H1 (cell line): Measurements from ENCODE around the gene TNIK. TPM values are rescaled to one million over a fixed set of nuclear protein-coding genes. Genes with fewer than 3 reads are reported as not detected.

Source experiments
- ATF2 ChIP-seq: IDR thresholded peaks from 2 replicates; pipeline ENCODE4 v1.6.1; 2012; ENCODE audit warnings: low read length, inconsistent platforms
- CHD7 ChIP-seq: fragments of 300-600 bp; sonication (generic); IDR thresholded peaks from 2 replicates; pipeline ENCODE4 v1.7.1; 2012; ENCODE audit warnings: low read length, moderate library complexity, mild to moderate bottlenecking, inconsistent platforms; ENCODE audit not compliant: insufficient replicate concordance
- GTF2F1 ChIP-seq: IDR thresholded peaks from 2 replicates; pipeline ENCODE4 v1.6.1; 2012; ENCODE audit warnings: low read depth, low read length, improper control_type of control experiment, borderline replicate concordance
- NANOG ChIP-seq: IDR thresholded peaks from 2 replicates; pipeline ENCODE4 v1.6.1; 2011; ENCODE audit warnings: low read length, low read depth, mild to moderate bottlenecking, inconsistent platforms; ENCODE audit not compliant: insufficient read depth, poor library complexity, severe bottlenecking
- RAD21 ChIP-seq, 2 experiments: IDR thresholded peaks in 1 of 2; conservative IDR thresholded peaks in 1 of 2; 2 replicates each; pipeline ENCODE4 v1.6.1; 2011; ENCODE audit warnings: low read depth in 2 of 2, low read length in 2 of 2, improper control_type of control experiment in 1 of 2, inconsistent platforms in 1 of 2, mild to moderate bottlenecking in 1 of 2, moderate library complexity in 1 of 2
- RNF2 ChIP-seq: fragments of 200-900, 300-1000 bp; sonication (generic); IDR thresholded peaks from 2 replicates; pipeline ENCODE4 v1.7.1; 2016; ENCODE audit warnings: borderline replicate concordance, low read depth, mild to moderate bottlenecking, antibody characterized with exemption, low read length; ENCODE audit not compliant: poor library complexity, severe bottlenecking; ENCODE audit errors: missing control alignments
- TAF7 ChIP-seq: optimal IDR thresholded peaks from 2 replicates; pipeline ENCODE3; 2011; ENCODE audit warnings: low read depth, mild to moderate bottlenecking, inconsistent platforms, low read length, moderate library complexity, borderline replicate concordance
- polyA plus RNA-seq, 7 experiments: library from polyadenylated mRNA; depleted of rRNA in 3 of 7; stranded (reverse) in 5 of 7; unstranded in 2 of 7; fragments of >200 nt in 5 of 7; fragments of 200-250 nt in 2 of 7; gene quantifications; 1 replicate in 5 of 7; 2 replicates in 1 of 7; 4 replicates in 1 of 7; pipeline versions ENCODE4 v1.2.1 to v1.2.3, GENCODE V29; 2011 to 2013; ENCODE audit warnings: missing spikeins in 2 of 7, mixed read lengths in 2 of 7
- total RNA-seq: library from RNA; stranded (reverse); fragmentation: NEBNext Ultra II Directional; extraction: Animal tissue kit (Norgen Biotek cat#: 25700); gene quantifications from 2 replicates; pipeline ENCODE4 v1.2.1, GENCODE V29; 2021

The TNIK gene
- total and polyA plus RNA-seq, 2 of the 8 experiments (the other 6 are each of a cell fraction or from before 2014, with no cell fraction given), result 7.4 to 42.0 TPM

- no peak for TF ChIP-seq CHD7
- TF ChIP-seq RNF2, result no peak
- no peak for TF ChIP-seq NANOG
- no peak for TF ChIP-seq TAF7
- no peak for TF ChIP-seq RAD21 (IDR thresholded peaks at IDR 0.05 in 1 of 2, conservative IDR thresholded peaks at IDR 0.05 in 1 of 2; ENCODE audit: low read depth in 2 of 2, low read length in 2 of 2)
- TF ChIP-seq GTF2F1, result no peak
- TF ChIP-seq ATF2, result no peak
Observed at GRCh38 chr3:171189394-171190080, 270.7 kb downstream of the TNIK start (continued).
